HEK293T (cell line): Measurements from ENCODE around the gene PHC2.

Experiments
- CTCF ChIA-PET: fragments of 350-600 bp; formaldehyde crosslinking; extraction: SDS; loops from one replicate; lab custom pipeline; 2021; ENCODE audit warnings: antibody characterized with exemption, inconsistent platforms; lab: Yijun Ruan, JAX
- POLR2A ChIA-PET: fragments of 350-600 bp; formaldehyde crosslinking; extraction: SDS; loops from one replicate; lab custom pipeline; 2020; ENCODE audit warnings: antibody characterized with exemption, inconsistent platforms; lab: Yijun Ruan, JAX
- DNase-seq: peaks from one replicate; pipeline ENCODE4 v3.0.0; 2012; ENCODE audit warnings: mixed read lengths; ENCODE audit errors: extremely low spot score
- ARNT ChIP-seq: fragments of 450-650 bp; IDR thresholded peaks from 2 replicates; pipeline ENCODE4 v1.6.1; 2017; ENCODE audit warnings: mild to moderate bottlenecking
- BHLHE40 ChIP-seq: fragments of 450-650 bp; IDR thresholded peaks from 2 replicates; pipeline ENCODE4 v1.6.1; 2016; ENCODE audit warnings: mild to moderate bottlenecking, moderate library complexity, borderline replicate concordance
- CTBP1 ChIP-seq: fragments of 450-650 bp; IDR thresholded peaks from 2 replicates; pipeline ENCODE4 v1.6.1; 2016; ENCODE audit warnings: borderline replicate concordance
- ELF4 ChIP-seq: fragments of 450-650 bp; IDR thresholded peaks from 2 replicates; pipeline ENCODE4 v1.6.1; 2017; ENCODE audit warnings: antibody characterized with exemption
- FOXA1 ChIP-seq: fragments of 450-650 bp; IDR thresholded peaks from 2 replicates; pipeline ENCODE4 v1.6.1; 2016; ENCODE audit warnings: mild to moderate bottlenecking
- FOXK2 ChIP-seq: fragments of 450-650 bp; IDR thresholded peaks from 2 replicates; pipeline ENCODE4 v1.6.1; 2016; ENCODE audit warnings: mild to moderate bottlenecking
- FOXM1 ChIP-seq: fragments of 450-650 bp; IDR thresholded peaks from 2 replicates; pipeline ENCODE4 v1.6.1; 2017; ENCODE audit warnings: mild to moderate bottlenecking, borderline replicate concordance
- HDGF ChIP-seq: fragments of 450-650 bp; IDR thresholded peaks from 2 replicates; pipeline ENCODE4 v1.6.1; 2017; ENCODE audit warnings: antibody characterized with exemption, borderline replicate concordance
- L3MBTL2 ChIP-seq: fragments of 450-650 bp; conservative IDR thresholded peaks from 2 replicates; pipeline ENCODE4 v1.6.1; 2016; ENCODE audit warnings: mild to moderate bottlenecking
- LEF1 ChIP-seq: fragments of 450-650 bp; IDR thresholded peaks from 2 replicates; pipeline ENCODE4 v1.6.1; 2017; ENCODE audit warnings: mild to moderate bottlenecking, borderline replicate concordance
- NFRKB ChIP-seq: fragments of 450-650 bp; IDR thresholded peaks from 2 replicates; pipeline ENCODE4 v1.6.1; 2016; ENCODE audit warnings: mild to moderate bottlenecking, moderate library complexity
- SP1 ChIP-seq: fragments of 450-650 bp; IDR thresholded peaks from 2 replicates; pipeline ENCODE4 v1.6.1; 2017
- SUZ12 ChIP-seq: fragments of 450-650 bp; IDR thresholded peaks from 2 replicates; pipeline ENCODE4 v1.6.1; 2016; ENCODE audit warnings: mild to moderate bottlenecking
- TARDBP ChIP-seq: fragments of 450-650 bp; IDR thresholded peaks from 2 replicates; pipeline ENCODE4 v1.6.1; 2016
- ZNF384 ChIP-seq: fragments of 450-650 bp; IDR thresholded peaks from 2 replicates; pipeline ENCODE4 v1.6.1; 2016
- TF ChIP-seq, protein P1 (sequence below): fragments of 450-650 bp; IDR thresholded peaks from 2 replicates; pipeline ENCODE4 v1.6.1; 2016

Gene PHC2

GRCh38 chr1:33470495-33471012 lies 39.7 kb upstream of the PHC2 start:
- DNase-seq: peak; percentile 87
- CTCF ChIA-PET: interaction anchor here (0.8 to 4.0 kb wide), 6 partner anchors 12 to 329 kb away, joined by 3 to 27 read pairs (median 3); no protein-coding TSS in a partner anchor
- TF ChIP-seq L3MBTL2: no peak
- TF ChIP-seq LEF1: no peak
- TF ChIP-seq BHLHE40: no peak
- TF ChIP-seq ZNF384: no peak
- POLR2A ChIA-PET: interaction anchor here (1.1 to 1.8 kb wide), 4 partner anchors 10 to 175 kb away, joined by 3 to 6 read pairs (median 4); no protein-coding TSS in a partner anchor

- TF ChIP-seq HDGF (no peak), ZNF384 (no peak), ARNT (no peak), NFRKB (no peak), ELF4 (no peak), FOXK2 (no peak), LEF1 (no peak), FOXM1 (no peak), SP1 (no peak), TARDBP (no peak), CTBP1 (no peak), SUZ12 (no peak), L3MBTL2 (no peak)
- TF ChIP-seq, protein P1, sequence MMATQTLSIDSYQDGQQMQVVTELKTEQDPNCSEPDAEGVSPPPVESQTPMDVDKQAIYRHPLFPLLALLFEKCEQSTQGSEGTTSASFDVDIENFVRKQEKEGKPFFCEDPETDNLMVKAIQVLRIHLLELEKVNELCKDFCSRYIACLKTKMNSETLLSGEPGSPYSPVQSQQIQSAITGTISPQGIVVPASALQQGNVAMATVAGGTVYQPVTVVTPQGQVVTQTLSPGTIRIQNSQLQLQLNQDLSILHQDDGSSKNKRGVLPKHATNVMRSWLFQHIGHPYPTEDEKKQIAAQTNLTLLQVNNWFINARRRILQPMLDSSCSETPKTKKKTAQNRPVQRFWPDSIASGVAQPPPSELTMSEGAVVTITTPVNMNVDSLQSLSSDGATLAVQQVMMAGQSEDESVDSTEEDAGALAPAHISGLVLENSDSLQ: no peak
- ChIA-PET POLR2A (no interaction called here), CTCF (interaction anchor here (0.8 to 4.0 kb wide), 2 partner anchors 174 to 329 kb away, joined by 3 to 27 read pairs; no protein-coding TSS in a partner anchor)
- DNase-seq: no peak
Observed at GRCh38 chr1:33469691-33470090, 38.8 kb upstream of the PHC2 start.

GRCh38 chr1:33468967-33469366 lies 38.1 kb upstream of the PHC2 start:
- ChIA-PET POLR2A (no interaction called here), CTCF (interaction anchor here (0.6 to 4.0 kb wide), 2 partner anchors 84 to 173 kb away, joined by 3 to 27 read pairs; no protein-coding TSS in a partner anchor)
- no peak for TF ChIP-seq HDGF
- TF ChIP-seq BHLHE40: no peak
- no peak for TF ChIP-seq NFRKB
- TF ChIP-seq FOXA1: no peak
- no peak for TF ChIP-seq CTBP1
- no peak for TF ChIP-seq ZNF384
- TF ChIP-seq LEF1: no peak
- TF ChIP-seq L3MBTL2: no peak
- DNase-seq: no peak

GRCh38 chr1:33468531-33468930 lies 37.6 kb upstream of the PHC2 start:
- TF ChIP-seq FOXK2: no peak
- TF ChIP-seq, protein P1: no peak
- TF ChIP-seq NFRKB: no peak
- no peak for TF ChIP-seq ZNF384
- TF ChIP-seq CTBP1: no peak
- TF ChIP-seq L3MBTL2: no peak
- no peak for TF ChIP-seq HDGF
- TF ChIP-seq FOXM1: no peak
- no peak for TF ChIP-seq ELF4
- no peak for TF ChIP-seq SUZ12
- TF ChIP-seq FOXA1: no peak
- ChIA-PET POLR2A (no interaction called here), CTCF (interaction anchor here (0.6 to 1.0 kb wide), 3 partner anchors 84 to 341 kb away, joined by 3 to 4 read pairs (median 3); no protein-coding TSS in a partner anchor)
- DNase-seq: no peak

GRCh38 chr1:33468011-33468410 lies 37.1 kb upstream of the PHC2 start:
- POLR2A ChIA-PET: no interaction called here
- no peak for TF ChIP-seq SP1
- TF ChIP-seq, protein P1: no peak
- DNase-seq: no peak
- CTCF ChIA-PET: interaction anchor here (0.6 to 1.0 kb wide), 2 partner anchors 173 to 341 kb away, joined by 3 to 4 read pairs; no protein-coding TSS in a partner anchor

DNA sequence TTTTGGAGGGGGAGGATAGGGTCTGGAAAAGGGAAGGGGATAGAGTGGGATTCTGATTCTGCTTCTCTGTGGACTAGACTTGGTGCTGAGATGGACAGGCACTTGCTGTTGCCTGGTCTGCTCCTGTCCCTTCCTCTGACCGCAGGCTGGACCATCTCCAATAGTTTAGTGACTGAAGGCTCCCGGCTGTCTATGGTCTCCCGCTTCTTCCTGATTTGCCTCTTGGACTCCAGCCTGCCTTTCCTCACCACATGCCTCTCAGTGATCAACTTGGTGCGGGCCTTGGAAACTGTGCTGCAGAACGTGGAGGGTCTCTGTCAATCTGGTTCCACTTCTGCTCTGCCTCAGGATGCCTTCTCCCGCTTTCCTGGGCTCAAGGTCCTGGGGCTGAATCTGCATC lies 35.3 kb upstream of the PHC2 start:
- no peak for DNase-seq
- POLR2A ChIA-PET: no interaction called here
- CTCF ChIA-PET: no interaction called here
- TF ChIP-seq, protein P1: no peak
- TF ChIP-seq NFRKB (no peak), ELF4 (no peak), TARDBP (no peak), ZNF384 (no peak), BHLHE40 (no peak)

- no peak for DNase-seq
- TF ChIP-seq ELF4: no peak
- TF ChIP-seq FOXM1: no peak
- no peak for TF ChIP-seq ARNT
- TF ChIP-seq SP1: no peak
- no peak for TF ChIP-seq L3MBTL2
- TF ChIP-seq FOXA1: no peak
- no peak for TF ChIP-seq ZNF384
- TF ChIP-seq TARDBP: no peak
- no peak for TF ChIP-seq CTBP1
- TF ChIP-seq, protein P1: no peak
- TF ChIP-seq BHLHE40: no peak
- TF ChIP-seq HDGF: no peak
- no peak for TF ChIP-seq SUZ12
- no peak for TF ChIP-seq LEF1
- no peak for TF ChIP-seq NFRKB
- TF ChIP-seq FOXK2: no peak
- ChIA-PET CTCF (no interaction called here), POLR2A (no interaction called here)
Observed at GRCh38 chr1:33465316-33465715, 34.4 kb upstream of the PHC2 start.
